T-cell (primary cell): ENCODE measurements around the gene SNAP23. TPM values are rescaled to one million over a fixed set of nuclear protein-coding genes. Genes with fewer than 3 reads are reported as not detected.

Experiments
- ATAC-seq, 4 experiments: fragments of 200-7000 bp in 3 of 4; fragments of 150-1000 bp in 1 of 4; cut with Tn5 transposase; replicated peaks in 1 of 4; 1 replicate in 3 of 4; 2 replicates in 1 of 4; pipeline ENCODE4 v1.10.0; 2021; ENCODE audit warnings: moderate library complexity in 3 of 4, mild to moderate bottlenecking in 2 of 4, moderate number of reproducible peaks in 1 of 4
- CTCF ChIA-PET, 2 donors: fragments of 300-600 bp; sonication (Branson Sonifier 250); formaldehyde crosslinking; loops; one replicate each; lab custom pipeline; 2022; ENCODE audit warnings: antibody characterized with exemption in 2 of 2; lab: Charles Lee
- POLR2A ChIA-PET, 2 donors: fragments of 300-600 bp; sonication (Branson Sonifier 250); formaldehyde crosslinking; loops; one replicate each; lab custom pipeline; 2022; ENCODE audit warnings: antibody characterized with exemption in 2 of 2; lab: Charles Lee
- DNase-seq, 35 experiments: peaks; one replicate each; pipeline versions ENCODE4 v3.0.0 to v3.0.0-alpha.2; 2013 to 2023
- H3K27ac ChIP-seq: one replicate; pipeline ENCODE4 v1.5.1; 2013; ENCODE audit warnings: low read length
- H3K27me3 ChIP-seq, 2 experiments: replicated peaks in 1 of 2; 1 replicate in 1 of 2; 2 replicates in 1 of 2; pipeline versions ENCODE4 v1.6.1 to v1.7.0; 2013; ENCODE audit warnings: low read length in 1 of 2, mixed read lengths in 1 of 2; ENCODE audit not compliant: control insufficient read depth in 2 of 2, insufficient read depth in 2 of 2; ENCODE audit errors: extremely low read depth in 1 of 2
- H3K36me3 ChIP-seq, 2 donors: 1 replicate in 1 of 2; 2 replicates in 1 of 2; pipeline versions ENCODE4 v1.6.1 to v1.7.0; 2013; ENCODE audit warnings: low read length in 1 of 2; ENCODE audit not compliant: control insufficient read depth in 2 of 2, insufficient read depth in 1 of 2; ENCODE audit errors: extremely low read depth in 1 of 2
- H3K4me1 ChIP-seq, 2 experiments: 1 replicate in 1 of 2; 2 replicates in 1 of 2; pipeline versions ENCODE4 v1.6.1 to v1.7.0; 2013; ENCODE audit warnings: low read length in 2 of 2, mixed read lengths in 1 of 2; ENCODE audit not compliant: insufficient read depth in 2 of 2, control insufficient read depth in 1 of 2; ENCODE audit errors: extremely low read depth in 1 of 2
- H3K4me3 ChIP-seq, 2 donors: 1 replicate in 1 of 2; 2 replicates in 1 of 2; pipeline versions ENCODE4 v1.5.1 to v1.7.0; 2013; ENCODE audit warnings: mild to moderate bottlenecking in 2 of 2, low read length in 1 of 2, moderate library complexity in 1 of 2; ENCODE audit not compliant: control insufficient read depth in 1 of 2; ENCODE audit errors: extremely low read depth in 1 of 2
- H3K9me3 ChIP-seq: 2 replicates; pipeline ENCODE4 v1.7.0; 2013
- H3K27ac Mint-ChIP-seq, 2 donors: one replicate each; pipeline ENCODE4 v1.8.0; 2020 to 2021; ENCODE audit warnings: mild to moderate bottlenecking in 2 of 2, mixed read lengths in 2 of 2
- H3K27me3 Mint-ChIP-seq, 2 donors: one replicate each; pipeline ENCODE4 v1.8.0; 2021 to 2022; ENCODE audit warnings: mixed read lengths in 2 of 2
- H3K36me3 Mint-ChIP-seq: one replicate; pipeline ENCODE4 v1.8.0; 2021; ENCODE audit warnings: mixed read lengths
- H3K4me1 Mint-ChIP-seq, 3 donors: one replicate each; pipeline ENCODE4 v1.8.0; 2020 to 2022; ENCODE audit warnings: mixed read lengths in 3 of 3, mild to moderate bottlenecking in 1 of 3
- H3K4me3 Mint-ChIP-seq, 3 donors: one replicate each; pipeline ENCODE4 v1.8.0; 2020 to 2022; ENCODE audit warnings: mild to moderate bottlenecking in 3 of 3, mixed read lengths in 3 of 3, moderate library complexity in 3 of 3
- H3K9me3 Mint-ChIP-seq, 3 donors: one replicate each; pipeline ENCODE4 v1.8.0; 2020 to 2022; ENCODE audit warnings: mixed read lengths in 3 of 3
- WGBS: methylation state at CpG from one replicate; pipeline ENCODE4 v1.1.5; 2013; ENCODE audit warnings: missing lambda C conversion rate; ENCODE audit not compliant: insufficient coverage; 5-methylcytosine and 5-hydroxymethylcytosine counted together
- total RNA-seq, 35 experiments: library from RNA in 6 of 35; stranded (reverse) in 6 of 35; fragments of 120-200 nt in 1 of 35; gene quantifications; one replicate each; pipeline versions ENCODE4 v1.2.1 to v1.2.4 and lab custom pipeline; 2013 to 2026

SNAP23 gene
- total RNA-seq, 5 donors from 2014 or later (not counting 1 experiment from before 2014, with no cell fraction given), result 51.8 to 60.7 (median 59.3) TPM

- ATAC-seq (no peak), DNase-seq (no peak)
- CTCF ChIA-PET, result no interaction called here
- POLR2A ChIA-PET, result interaction anchor here (0.5 to 0.6 kb wide), 3 partner anchors 83 to 1194 kb away, joined by 3 to 5 read pairs (median 3); partner anchors contain the start of genes GANC (in 1 of the 2), STARD9 (in 1 of the 2) and TMEM87A (in 1 of the 2)
- Mint-ChIP-seq H3K36me3 (no peaks in the 10 kb centered on the region), H3K4me3 (peak overlapping the region; percentile 95 to 98 (median 96)), H3K27me3 (no peaks in the 10 kb centered on the region), H3K9me3 (no peaks in the 10 kb centered on the region), H3K4me1 (peaks cover 57 to 72% (median 59%) of the 10 kb centered on the region in 3 donors), H3K27ac (peak overlapping the region; percentile 97 to 98)
- H3K4me1 ChIP-seq, result peaks cover 29 to 47% of the 10 kb centered on the region in 2 experiments
- 85% methylated on average over 7 of the region's 18 CpGs for WGBS
- H3K27me3 ChIP-seq, result no peaks in the 10 kb centered on the region
- H3K27ac ChIP-seq, result peak overlapping the region; percentile 89
- H3K36me3 ChIP-seq, result no peaks in the 10 kb centered on the region
- H3K4me3 ChIP-seq, result peak overlapping the region; percentile 93 to 100
- H3K9me3 ChIP-seq, result no peaks in the 10 kb centered on the region
Observed at GRCh38 chr15:42491539-42492225, 3.8 kb upstream of the SNAP23 start.

- no peak overlapping the region for H3K27ac ChIP-seq
- no peaks in the 10 kb centered on the region for H3K36me3 ChIP-seq
- ATAC-seq (no peak), DNase-seq (no peak)
- WGBS, result 73% methylated on average over 1 of the region's 1 CpG
- Mint-ChIP-seq H3K4me1 (peaks cover 63 to 76% (median 63%) of the 10 kb centered on the region in 3 donors), H3K27me3 (no peaks in the 10 kb centered on the region), H3K27ac (peak overlapping the region; percentile 74 to 79), H3K9me3 (no peaks in the 10 kb centered on the region), H3K36me3 (no peaks in the 10 kb centered on the region), H3K4me3 (peak overlapping the region; percentile 51 to 97 (median 65))
- H3K27me3 ChIP-seq, result no peaks in the 10 kb centered on the region
- CTCF ChIA-PET, result no interaction called here
- no peak overlapping the region for H3K4me3 ChIP-seq
- H3K9me3 ChIP-seq, result no peaks in the 10 kb centered on the region
- POLR2A ChIA-PET, result interaction anchor here (0.6 kb wide), 2 partner anchors 22 to 81 kb away, joined by 3 to 4 read pairs; no protein-coding TSS in a partner anchor
- H3K4me1 ChIP-seq, result peaks cover 30 to 62% of the 10 kb centered on the region in 2 experiments
Observed at GRCh38 chr15:42493679-42494078, 1.8 kb upstream of the SNAP23 start.

- no peaks in the 10 kb centered on the region for H3K9me3 ChIP-seq
- H3K4me1 ChIP-seq, result peaks cover 29 to 54% of the 10 kb centered on the region in 2 experiments
- 19% methylated on average over 7 of the region's 10 CpGs for WGBS
- no peak for ATAC-seq
- Mint-ChIP-seq H3K36me3 (no peaks in the 10 kb centered on the region), H3K27ac (peak overlapping the region; percentile 95 to 97), H3K27me3 (no peaks in the 10 kb centered on the region), H3K9me3 (no peaks in the 10 kb centered on the region), H3K4me1 (peaks cover 66 to 79% (median 67%) of the 10 kb centered on the region in 3 donors), H3K4me3 (peak overlapping the region; percentile 97 to 98 (median 98))
- H3K36me3 ChIP-seq, result no peaks in the 10 kb centered on the region
- H3K4me3 ChIP-seq, result peak overlapping the region; percentile 85 to 94
- POLR2A ChIA-PET, result interaction anchor here in 1 of 2 donors (1.2 kb wide), 1 partner anchor 54 kb away, joined by 3 read pairs; the partner anchor contains the start of genes HAUS2 and LRRC57
- no peaks in the 10 kb centered on the region for H3K27me3 ChIP-seq
- DNase-seq, result peak in 1 of 35 experiments; percentile 51
- peak overlapping the region; percentile 53 for H3K27ac ChIP-seq
- CTCF ChIA-PET, result interaction anchor here in 1 of 2 donors (1.3 kb wide), 1 partner anchor 80 kb away, joined by 3 read pairs; the partner anchor contains the start of gene STARD9
Observed at GRCh38 chr15:42494998-42495360, 455 bp upstream of the SNAP23 start.

- DNase-seq (no peak), ATAC-seq (no peak)
- Histone ChIP-seq H3K9me3 (no peaks in the 10 kb centered on the region), H3K4me1 (peaks cover 21 to 44% of the 10 kb centered on the region in 2 experiments), H3K4me3 (no peak overlapping the region), H3K27ac (no peak overlapping the region), H3K36me3 (peaks cover 0 to 3% of the 10 kb centered on the region in 2 donors), H3K27me3 (no peaks in the 10 kb centered on the region)
- POLR2A ChIA-PET, result interaction anchor here (0.6 to 0.9 kb wide), 3 partner anchors 9 to 526 kb away, joined by 3 read pairs; partner anchors contain the start of gene EHD4 (in 1 of the 2)
- Mint-ChIP-seq H3K4me3 (peak overlapping the region in 2 of 3 donors; percentile 1 to 97), H3K4me1 (peaks cover 68 to 73% (median 73%) of the 10 kb centered on the region in 3 donors), H3K36me3 (no peaks in the 10 kb centered on the region), H3K27me3 (no peaks in the 10 kb centered on the region), H3K9me3 (no peaks in the 10 kb centered on the region), H3K27ac (peak overlapping the region; percentile 21 to 61)
- WGBS, result 80% methylated on average over 2 of the region's 6 CpGs
- CTCF ChIA-PET, result no interaction called here
Observed at GRCh38 chr15:42498212-42499068, 3.0 kb downstream of the SNAP23 start.

GRCh38 chr15:42499858-42500609 is 4.6 kb downstream of the SNAP23 start:
- CTCF ChIA-PET, result interaction anchor here in 1 of 2 donors (0.5 to 0.8 kb wide), 3 partner anchors 7 to 22 kb away, joined by 3 to 4 read pairs (median 4); no protein-coding TSS in a partner anchor
- 95% methylated on average over 5 of the region's 12 CpGs for WGBS

More at GRCh38 chr15:42499858-42500609, 4.6 kb downstream of the SNAP23 start:
- peaks cover 55 to 63% (median 57%) of the 10 kb centered on the region in 3 donors for H3K4me1 Mint-ChIP-seq
- DNase-seq (no peak), ATAC-seq (no peak)
- Histone ChIP-seq H3K27me3 (no peaks in the 10 kb centered on the region), H3K36me3 (peaks cover 0 to 3% of the 10 kb centered on the region in 2 donors), H3K4me1 (peaks cover 8 to 31% of the 10 kb centered on the region in 2 experiments), H3K4me3 (no peak overlapping the region), H3K27ac (no peak overlapping the region), H3K9me3 (no peaks in the 10 kb centered on the region)
- no peak overlapping the region for H3K4me3 Mint-ChIP-seq
- H3K27me3 Mint-ChIP-seq, result no peaks in the 10 kb centered on the region
- H3K27ac Mint-ChIP-seq, result no peak overlapping the region
- no peaks in the 10 kb centered on the region for H3K36me3 Mint-ChIP-seq
- H3K9me3 Mint-ChIP-seq, result no peaks in the 10 kb centered on the region
- POLR2A ChIA-PET, result interaction anchor here (0.6 to 1.0 kb wide), 2 partner anchors 35 to 159 kb away, joined by 3 read pairs; no protein-coding TSS in a partner anchor
